WTC11 (cell line): Measurements from ENCODE around the gene RNF40. TPM values are rescaled to one million over a fixed set of nuclear protein-coding genes. Genes with fewer than 3 reads are reported as not detected.

Experiments
- ATF1 ChIP-seq: sonication (generic); formaldehyde crosslinking; IDR thresholded peaks from 2 replicates; pipeline ENCODE4 v1.8.1; 2023; ENCODE audit warnings: mild to moderate bottlenecking, moderate library complexity, missing genetic modification reagents
- CREM ChIP-seq: sonication (generic); formaldehyde crosslinking; IDR thresholded peaks from 2 replicates; pipeline ENCODE4 v1.8.1; 2022; ENCODE audit warnings: mild to moderate bottlenecking, missing genetic modification reagents, moderate library complexity
- ELF4 ChIP-seq: sonication (generic); formaldehyde crosslinking; IDR thresholded peaks from 2 replicates; pipeline ENCODE4 v1.8.1; 2022; ENCODE audit warnings: low read depth, mild to moderate bottlenecking, moderate library complexity, missing genetic modification reagents
- FOXP1 ChIP-seq: sonication (generic); formaldehyde crosslinking; IDR thresholded peaks from 2 replicates; pipeline ENCODE4 v1.8.0; 2022; ENCODE audit warnings: missing genetic modification reagents, mild to moderate bottlenecking, moderate library complexity, borderline replicate concordance
- JUN ChIP-seq: sonication (generic); formaldehyde crosslinking; IDR thresholded peaks from 2 replicates; pipeline ENCODE4 v1.8.0; 2023; ENCODE audit warnings: mild to moderate bottlenecking, missing genetic modification reagents
- KAT7 ChIP-seq: sonication (generic); formaldehyde crosslinking; IDR thresholded peaks from 2 replicates; pipeline ENCODE4 v1.8.1; 2023; ENCODE audit warnings: missing genetic modification reagents, mild to moderate bottlenecking, borderline replicate concordance
- NFATC4 ChIP-seq: fragments of 250-450 bp; sonication (Bioruptor Pico); IDR thresholded peaks from 2 replicates; pipeline ENCODE4 v1.9.0; 2021; ENCODE audit warnings: mild to moderate bottlenecking
- NR1H2 ChIP-seq: sonication (generic); formaldehyde crosslinking; IDR thresholded peaks from 2 replicates; pipeline ENCODE4 v1.9.0; 2021; ENCODE audit warnings: mild to moderate bottlenecking, moderate library complexity, missing genetic modification reagents
- NR3C1 ChIP-seq: sonication (generic); formaldehyde crosslinking; conservative IDR thresholded peaks from 2 replicates; pipeline ENCODE4 v1.8.1; 2023; ENCODE audit warnings: low read depth, mild to moderate bottlenecking, missing genetic modification reagents
- PRRX2 ChIP-seq: fragments of 250-450 bp; sonication (Bioruptor Pico); IDR thresholded peaks from 2 replicates; pipeline ENCODE4 v1.8.0; 2021; ENCODE audit warnings: mild to moderate bottlenecking
- RORB ChIP-seq: fragments of 250-450 bp; sonication (Bioruptor Pico); IDR thresholded peaks from 2 replicates; pipeline ENCODE4 v1.9.0; 2021; ENCODE audit warnings: mild to moderate bottlenecking
- ZNF121 ChIP-seq: sonication (generic); formaldehyde crosslinking; IDR thresholded peaks from 2 replicates; pipeline ENCODE4 v1.8.0; 2023; ENCODE audit warnings: missing genetic modification reagents
- ZNF232 ChIP-seq: sonication (generic); formaldehyde crosslinking; IDR thresholded peaks from 2 replicates; pipeline ENCODE4 v1.8.0; 2022; ENCODE audit warnings: mild to moderate bottlenecking, missing genetic modification reagents
- ZNF263 ChIP-seq: sonication (generic); formaldehyde crosslinking; IDR thresholded peaks from 2 replicates; pipeline ENCODE4 v1.8.1; 2022; ENCODE audit warnings: low read depth, mild to moderate bottlenecking, moderate library complexity, missing genetic modification reagents
- ZNF416 ChIP-seq: fragments of 250-450 bp; sonication (Bioruptor Pico); IDR thresholded peaks from 2 replicates; pipeline ENCODE4 v1.9.0; 2021; ENCODE audit warnings: mild to moderate bottlenecking, inconsistent platforms
- ZNF671 ChIP-seq: fragments of 250-450 bp; sonication (Bioruptor Pico); IDR thresholded peaks from 2 replicates; pipeline ENCODE4 v1.8.0; 2021; ENCODE audit warnings: mild to moderate bottlenecking
- total RNA-seq: library from RNA; stranded (reverse); gene quantifications from 3 replicates; pipeline ENCODE4 v1.2.3, GENCODE V29; 2021
- TF ChIP-seq, protein P1 (sequence below): sonication (generic); formaldehyde crosslinking; IDR thresholded peaks from 2 replicates; pipeline ENCODE4 v1.8.1; 2023; ENCODE audit warnings: mild to moderate bottlenecking, missing genetic modification reagents, moderate library complexity
- TF ChIP-seq, protein P2 (sequence below): sonication (generic); formaldehyde crosslinking; IDR thresholded peaks from 2 replicates; pipeline ENCODE4 v1.8.1; 2022; ENCODE audit warnings: mild to moderate bottlenecking, missing genetic modification reagents, moderate library complexity, borderline replicate concordance
- TF ChIP-seq, protein P3 (sequence below): sonication (generic); formaldehyde crosslinking; IDR thresholded peaks from 2 replicates; pipeline ENCODE4 v1.8.1; 2022; ENCODE audit warnings: low read depth, mild to moderate bottlenecking, moderate library complexity, missing genetic modification reagents, borderline replicate concordance
- TF ChIP-seq, protein P4 (sequence below): fragments of 200-600 bp; IDR thresholded peaks from 2 replicates; pipeline ENCODE4 v1.8.0; 2022; ENCODE audit warnings: antibody characterized with exemption
- TF ChIP-seq, protein P5 (sequence below): fragments of 250-450 bp; sonication (Bioruptor Pico); IDR thresholded peaks from 2 replicates; pipeline ENCODE4 v2.1.2; 2022; ENCODE audit warnings: mild to moderate bottlenecking, moderate library complexity
- TF ChIP-seq, protein P6 (sequence below): fragments of 250-450 bp; sonication (Bioruptor Pico); IDR thresholded peaks from 2 replicates; pipeline ENCODE4 v1.9.0; 2021; ENCODE audit warnings: mild to moderate bottlenecking, borderline replicate concordance
- TF ChIP-seq, protein P7 (sequence below): sonication (generic); formaldehyde crosslinking; IDR thresholded peaks from 2 replicates; pipeline ENCODE4 v1.8.0; 2023; ENCODE audit warnings: mild to moderate bottlenecking, missing genetic modification reagents

RNF40 gene
- total RNA-seq, 1 experiment from 2014 or later = 77.1 TPM

DNA sequence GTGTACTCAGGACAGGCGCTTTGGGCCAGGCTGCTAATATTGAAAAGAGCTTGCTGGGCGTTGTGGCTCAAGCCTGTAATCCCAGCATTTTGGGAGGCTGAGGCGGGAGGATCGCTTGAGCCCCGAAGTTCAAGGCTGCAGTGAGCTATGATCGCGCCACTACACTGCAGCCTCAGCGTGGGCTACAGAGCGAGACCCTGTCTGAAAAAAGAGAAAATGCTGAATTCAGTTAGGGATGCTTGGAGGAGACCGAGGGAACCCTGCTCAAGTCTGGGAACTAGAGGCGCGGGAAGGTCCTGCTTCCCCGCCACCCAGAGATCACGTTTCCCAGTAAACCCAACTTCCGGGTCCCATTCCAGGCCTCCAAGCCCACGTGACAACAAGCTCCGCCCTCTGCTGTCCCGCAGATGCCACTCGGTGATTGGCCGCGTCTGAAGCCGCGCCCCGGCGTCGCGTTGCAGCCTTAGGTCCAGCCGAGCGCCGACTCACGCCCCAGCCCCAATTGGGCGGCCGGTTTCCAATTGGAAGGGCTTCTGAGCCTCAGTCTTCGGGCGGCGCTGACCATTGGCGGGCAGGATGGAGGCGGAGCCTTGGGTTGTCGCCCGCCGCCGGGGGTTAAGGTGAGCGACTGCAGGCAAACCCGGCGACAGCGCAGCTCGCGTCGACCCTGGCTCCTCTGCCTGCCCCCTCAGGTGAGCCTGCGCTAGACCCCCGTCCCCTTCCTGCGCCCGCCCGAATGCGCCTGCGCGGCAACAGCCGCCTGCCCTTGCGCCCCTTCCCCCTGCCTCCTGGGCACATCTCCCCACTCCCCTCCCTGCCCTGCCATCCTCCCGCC, 14.1 kb upstream of the RNF40 start, which contains the start of gene PHKG2 (continued):
- no peak for TF ChIP-seq KAT7 (CRISPR knock-in tag)
- TF ChIP-seq, protein P1, sequence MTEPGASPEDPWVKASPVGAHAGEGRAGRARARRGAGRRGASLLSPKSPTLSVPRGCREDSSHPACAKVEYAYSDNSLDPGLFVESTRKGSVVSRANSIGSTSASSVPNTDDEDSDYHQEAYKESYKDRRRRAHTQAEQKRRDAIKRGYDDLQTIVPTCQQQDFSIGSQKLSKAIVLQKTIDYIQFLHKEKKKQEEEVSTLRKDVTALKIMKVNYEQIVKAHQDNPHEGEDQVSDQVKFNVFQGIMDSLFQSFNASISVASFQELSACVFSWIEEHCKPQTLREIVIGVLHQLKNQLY (CRISPR knock-in tag) = no peak
- no peak for TF ChIP-seq PRRX2
- TF ChIP-seq, protein P2, sequence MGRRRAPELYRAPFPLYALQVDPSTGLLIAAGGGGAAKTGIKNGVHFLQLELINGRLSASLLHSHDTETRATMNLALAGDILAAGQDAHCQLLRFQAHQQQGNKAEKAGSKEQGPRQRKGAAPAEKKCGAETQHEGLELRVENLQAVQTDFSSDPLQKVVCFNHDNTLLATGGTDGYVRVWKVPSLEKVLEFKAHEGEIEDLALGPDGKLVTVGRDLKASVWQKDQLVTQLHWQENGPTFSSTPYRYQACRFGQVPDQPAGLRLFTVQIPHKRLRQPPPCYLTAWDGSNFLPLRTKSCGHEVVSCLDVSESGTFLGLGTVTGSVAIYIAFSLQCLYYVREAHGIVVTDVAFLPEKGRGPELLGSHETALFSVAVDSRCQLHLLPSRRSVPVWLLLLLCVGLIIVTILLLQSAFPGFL (CRISPR knock-in tag) = no peak
- TF ChIP-seq RORB = no peak
- TF ChIP-seq, protein P3, sequence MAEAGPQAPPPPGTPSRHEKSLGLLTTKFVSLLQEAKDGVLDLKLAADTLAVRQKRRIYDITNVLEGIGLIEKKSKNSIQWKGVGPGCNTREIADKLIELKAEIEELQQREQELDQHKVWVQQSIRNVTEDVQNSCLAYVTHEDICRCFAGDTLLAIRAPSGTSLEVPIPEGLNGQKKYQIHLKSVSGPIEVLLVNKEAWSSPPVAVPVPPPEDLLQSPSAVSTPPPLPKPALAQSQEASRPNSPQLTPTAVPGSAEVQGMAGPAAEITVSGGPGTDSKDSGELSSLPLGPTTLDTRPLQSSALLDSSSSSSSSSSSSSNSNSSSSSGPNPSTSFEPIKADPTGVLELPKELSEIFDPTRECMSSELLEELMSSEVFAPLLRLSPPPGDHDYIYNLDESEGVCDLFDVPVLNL (CRISPR knock-in tag) = no peak
- no peak for TF ChIP-seq ZNF263 (CRISPR knock-in tag)
- TF ChIP-seq, protein P4, sequence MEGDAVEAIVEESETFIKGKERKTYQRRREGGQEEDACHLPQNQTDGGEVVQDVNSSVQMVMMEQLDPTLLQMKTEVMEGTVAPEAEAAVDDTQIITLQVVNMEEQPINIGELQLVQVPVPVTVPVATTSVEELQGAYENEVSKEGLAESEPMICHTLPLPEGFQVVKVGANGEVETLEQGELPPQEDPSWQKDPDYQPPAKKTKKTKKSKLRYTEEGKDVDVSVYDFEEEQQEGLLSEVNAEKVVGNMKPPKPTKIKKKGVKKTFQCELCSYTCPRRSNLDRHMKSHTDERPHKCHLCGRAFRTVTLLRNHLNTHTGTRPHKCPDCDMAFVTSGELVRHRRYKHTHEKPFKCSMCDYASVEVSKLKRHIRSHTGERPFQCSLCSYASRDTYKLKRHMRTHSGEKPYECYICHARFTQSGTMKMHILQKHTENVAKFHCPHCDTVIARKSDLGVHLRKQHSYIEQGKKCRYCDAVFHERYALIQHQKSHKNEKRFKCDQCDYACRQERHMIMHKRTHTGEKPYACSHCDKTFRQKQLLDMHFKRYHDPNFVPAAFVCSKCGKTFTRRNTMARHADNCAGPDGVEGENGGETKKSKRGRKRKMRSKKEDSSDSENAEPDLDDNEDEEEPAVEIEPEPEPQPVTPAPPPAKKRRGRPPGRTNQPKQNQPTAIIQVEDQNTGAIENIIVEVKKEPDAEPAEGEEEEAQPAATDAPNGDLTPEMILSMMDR = no peak
- TF ChIP-seq NR1H2 (CRISPR knock-in tag) = no peak
- TF ChIP-seq ELF4 (CRISPR knock-in tag) = no peak
- no peak for TF ChIP-seq FOXP1 (CRISPR knock-in tag)
- TF ChIP-seq, protein P5, sequence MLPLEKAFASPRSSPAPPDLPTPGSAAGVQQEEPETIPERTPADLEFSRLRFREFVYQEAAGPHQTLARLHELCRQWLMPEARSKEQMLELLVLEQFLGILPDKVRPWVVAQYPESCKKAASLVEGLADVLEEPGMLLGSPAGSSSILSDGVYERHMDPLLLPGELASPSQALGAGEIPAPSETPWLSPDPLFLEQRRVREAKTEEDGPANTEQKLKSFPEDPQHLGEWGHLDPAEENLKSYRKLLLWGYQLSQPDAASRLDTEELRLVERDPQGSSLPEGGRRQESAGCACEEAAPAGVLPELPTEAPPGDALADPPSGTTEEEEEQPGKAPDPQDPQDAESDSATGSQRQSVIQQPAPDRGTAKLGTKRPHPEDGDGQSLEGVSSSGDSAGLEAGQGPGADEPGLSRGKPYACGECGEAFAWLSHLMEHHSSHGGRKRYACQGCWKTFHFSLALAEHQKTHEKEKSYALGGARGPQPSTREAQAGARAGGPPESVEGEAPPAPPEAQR (CRISPR knock-in tag) = no peak
- no peak for TF ChIP-seq ZNF121
- no peak for TF ChIP-seq ZNF232
- TF ChIP-seq ZNF671 (CRISPR knock-in tag) = no peak
- peak; percentile 54; the same call in 1 of the 2 replicates for TF ChIP-seq CREM (CRISPR knock-in tag)
- TF ChIP-seq ATF1 = no peak
- TF ChIP-seq NR3C1 (CRISPR knock-in tag) = no peak
- no peak for TF ChIP-seq JUN (CRISPR knock-in tag)
- TF ChIP-seq ZNF416 (CRISPR knock-in tag) = no peak
- TF ChIP-seq, protein P6, sequence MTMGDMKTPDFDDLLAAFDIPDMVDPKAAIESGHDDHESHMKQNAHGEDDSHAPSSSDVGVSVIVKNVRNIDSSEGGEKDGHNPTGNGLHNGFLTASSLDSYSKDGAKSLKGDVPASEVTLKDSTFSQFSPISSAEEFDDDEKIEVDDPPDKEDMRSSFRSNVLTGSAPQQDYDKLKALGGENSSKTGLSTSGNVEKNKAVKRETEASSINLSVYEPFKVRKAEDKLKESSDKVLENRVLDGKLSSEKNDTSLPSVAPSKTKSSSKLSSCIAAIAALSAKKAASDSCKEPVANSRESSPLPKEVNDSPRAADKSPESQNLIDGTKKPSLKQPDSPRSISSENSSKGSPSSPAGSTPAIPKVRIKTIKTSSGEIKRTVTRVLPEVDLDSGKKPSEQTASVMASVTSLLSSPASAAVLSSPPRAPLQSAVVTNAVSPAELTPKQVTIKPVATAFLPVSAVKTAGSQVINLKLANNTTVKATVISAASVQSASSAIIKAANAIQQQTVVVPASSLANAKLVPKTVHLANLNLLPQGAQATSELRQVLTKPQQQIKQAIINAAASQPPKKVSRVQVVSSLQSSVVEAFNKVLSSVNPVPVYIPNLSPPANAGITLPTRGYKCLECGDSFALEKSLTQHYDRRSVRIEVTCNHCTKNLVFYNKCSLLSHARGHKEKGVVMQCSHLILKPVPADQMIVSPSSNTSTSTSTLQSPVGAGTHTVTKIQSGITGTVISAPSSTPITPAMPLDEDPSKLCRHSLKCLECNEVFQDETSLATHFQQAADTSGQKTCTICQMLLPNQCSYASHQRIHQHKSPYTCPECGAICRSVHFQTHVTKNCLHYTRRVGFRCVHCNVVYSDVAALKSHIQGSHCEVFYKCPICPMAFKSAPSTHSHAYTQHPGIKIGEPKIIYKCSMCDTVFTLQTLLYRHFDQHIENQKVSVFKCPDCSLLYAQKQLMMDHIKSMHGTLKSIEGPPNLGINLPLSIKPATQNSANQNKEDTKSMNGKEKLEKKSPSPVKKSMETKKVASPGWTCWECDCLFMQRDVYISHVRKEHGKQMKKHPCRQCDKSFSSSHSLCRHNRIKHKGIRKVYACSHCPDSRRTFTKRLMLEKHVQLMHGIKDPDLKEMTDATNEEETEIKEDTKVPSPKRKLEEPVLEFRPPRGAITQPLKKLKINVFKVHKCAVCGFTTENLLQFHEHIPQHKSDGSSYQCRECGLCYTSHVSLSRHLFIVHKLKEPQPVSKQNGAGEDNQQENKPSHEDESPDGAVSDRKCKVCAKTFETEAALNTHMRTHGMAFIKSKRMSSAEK (CRISPR knock-in tag) = no peak
- TF ChIP-seq NFATC4 (CRISPR knock-in tag) = peak; percentile 47; the same call in 1 of the 2 replicates
- TF ChIP-seq, protein P7, sequence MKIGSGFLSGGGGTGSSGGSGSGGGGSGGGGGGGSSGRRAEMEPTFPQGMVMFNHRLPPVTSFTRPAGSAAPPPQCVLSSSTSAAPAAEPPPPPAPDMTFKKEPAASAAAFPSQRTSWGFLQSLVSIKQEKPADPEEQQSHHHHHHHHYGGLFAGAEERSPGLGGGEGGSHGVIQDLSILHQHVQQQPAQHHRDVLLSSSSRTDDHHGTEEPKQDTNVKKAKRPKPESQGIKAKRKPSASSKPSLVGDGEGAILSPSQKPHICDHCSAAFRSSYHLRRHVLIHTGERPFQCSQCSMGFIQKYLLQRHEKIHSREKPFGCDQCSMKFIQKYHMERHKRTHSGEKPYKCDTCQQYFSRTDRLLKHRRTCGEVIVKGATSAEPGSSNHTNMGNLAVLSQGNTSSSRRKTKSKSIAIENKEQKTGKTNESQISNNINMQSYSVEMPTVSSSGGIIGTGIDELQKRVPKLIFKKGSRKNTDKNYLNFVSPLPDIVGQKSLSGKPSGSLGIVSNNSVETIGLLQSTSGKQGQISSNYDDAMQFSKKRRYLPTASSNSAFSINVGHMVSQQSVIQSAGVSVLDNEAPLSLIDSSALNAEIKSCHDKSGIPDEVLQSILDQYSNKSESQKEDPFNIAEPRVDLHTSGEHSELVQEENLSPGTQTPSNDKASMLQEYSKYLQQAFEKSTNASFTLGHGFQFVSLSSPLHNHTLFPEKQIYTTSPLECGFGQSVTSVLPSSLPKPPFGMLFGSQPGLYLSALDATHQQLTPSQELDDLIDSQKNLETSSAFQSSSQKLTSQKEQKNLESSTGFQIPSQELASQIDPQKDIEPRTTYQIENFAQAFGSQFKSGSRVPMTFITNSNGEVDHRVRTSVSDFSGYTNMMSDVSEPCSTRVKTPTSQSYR (CRISPR knock-in tag) = no peak
